GM19463 (cell line): ENCODE data around the gene SLC35D1.

Experiments
- ATAC-seq: cut with Tn5 transposase; IDR thresholded peaks from one replicate; pipeline ENCODE4 v1.9.1; 2021; ENCODE audit warnings: mild to moderate bottlenecking, moderate library complexity; ENCODE audit not compliant: unreplicated experiment

Gene SLC35D1

GRCh38 chr1:67044631-67045270, 9.2 kb downstream of the SLC35D1 start:
- ATAC-seq, result no peak

DNA sequence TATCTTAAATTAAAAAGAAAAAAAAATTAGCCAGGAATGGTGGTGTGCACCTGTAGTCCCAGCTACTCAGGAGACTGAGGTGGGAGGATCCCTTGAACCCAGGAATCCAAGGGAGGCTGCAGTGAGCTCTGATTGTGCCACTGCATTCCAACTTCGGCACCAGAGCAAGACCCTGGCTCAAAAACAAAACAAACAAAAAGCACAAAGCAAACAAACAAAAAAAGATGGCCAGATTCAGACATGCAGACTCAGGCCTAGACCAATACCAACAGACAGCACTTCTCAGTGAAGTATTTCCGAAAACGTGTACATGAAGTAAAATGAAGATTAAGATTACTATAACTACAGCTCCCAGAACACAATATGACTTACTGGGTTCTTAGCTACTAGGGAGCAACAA, 10.6 kb downstream of the SLC35D1 start:
- ATAC-seq, result no peak

- ATAC-seq, result no peak
Measured at GRCh38 chr1:67041841-67042503, 12.0 kb downstream of the SLC35D1 start.

DNA sequence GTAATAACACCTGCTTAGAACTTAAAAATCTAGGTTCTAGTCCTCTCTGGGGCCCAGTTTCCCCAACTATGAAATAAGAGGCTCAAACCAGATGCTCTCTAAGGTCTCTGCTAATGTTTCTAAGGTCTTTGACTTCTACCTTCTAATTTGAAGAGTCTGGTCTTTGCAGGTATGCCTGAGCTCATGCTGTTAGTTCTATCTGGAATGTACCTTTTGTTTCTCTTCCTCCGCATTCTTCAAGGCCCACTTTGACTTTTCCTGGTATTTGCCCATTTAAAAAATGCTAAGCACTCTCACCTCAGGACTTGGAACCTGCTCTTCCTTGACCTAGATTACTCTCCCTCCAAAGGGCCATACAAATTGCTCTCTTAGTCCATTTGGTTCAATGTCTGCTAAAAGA, 13.5 kb downstream of the SLC35D1 start:
- ATAC-seq, result no peak

DNA sequence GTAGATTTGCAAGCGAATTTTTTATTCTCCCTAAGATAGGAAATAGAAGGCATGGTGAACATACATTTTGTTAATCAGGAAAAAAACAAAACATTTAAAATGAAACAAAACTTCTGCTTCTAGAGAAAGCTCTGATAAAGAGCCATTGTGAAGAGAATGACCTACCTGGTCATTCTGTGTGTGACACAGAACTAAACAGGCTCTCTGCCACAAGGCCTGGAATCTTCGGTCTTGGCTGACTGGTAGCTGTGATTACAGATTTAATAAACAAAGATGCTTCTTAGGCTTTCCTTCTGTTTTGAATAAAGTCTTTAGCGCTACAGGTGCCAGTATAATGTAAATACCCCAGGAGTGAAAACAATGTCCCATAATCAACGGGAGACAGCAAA, 22.1 kb downstream of the SLC35D1 start:
- no peak for ATAC-seq

DNA sequence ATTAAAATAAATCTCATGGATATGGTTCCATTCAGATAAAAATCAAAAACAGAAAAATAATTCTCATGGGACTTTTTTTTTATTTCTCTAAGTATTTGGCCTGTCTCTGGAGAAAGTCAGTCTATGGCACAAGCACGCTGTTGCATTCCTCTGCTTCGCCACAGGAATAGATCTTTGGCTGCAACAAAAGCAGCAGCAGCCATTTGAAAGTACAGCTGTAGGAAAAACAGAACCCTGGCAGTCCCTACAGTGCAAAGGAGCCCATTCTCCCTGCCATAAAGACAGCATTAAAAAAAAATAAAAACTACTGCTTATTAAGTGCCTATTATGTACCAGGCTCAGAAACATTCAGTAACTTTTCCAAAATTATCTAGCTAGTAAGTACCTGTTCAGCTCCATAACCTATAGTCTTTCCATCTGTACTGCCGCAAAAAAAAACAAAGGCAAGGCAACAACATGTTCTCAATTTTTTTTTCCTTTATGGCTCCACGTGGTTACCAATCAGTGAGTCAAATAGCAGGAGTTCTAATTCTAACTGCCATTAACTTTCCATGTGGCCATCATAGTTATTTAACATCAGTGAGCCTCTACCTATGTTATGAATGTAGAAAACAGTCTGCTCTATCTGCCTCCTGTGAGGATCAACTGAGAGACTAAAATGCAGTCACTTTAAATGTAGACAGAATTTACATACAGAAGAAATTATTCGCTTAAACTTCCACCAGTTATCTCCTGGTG, 22.7 kb downstream of the SLC35D1 start:
- ATAC-seq, result no peak

GRCh38 chr1:67029472-67029871, 24.5 kb downstream of the SLC35D1 start:
- no peak for ATAC-seq

DNA sequence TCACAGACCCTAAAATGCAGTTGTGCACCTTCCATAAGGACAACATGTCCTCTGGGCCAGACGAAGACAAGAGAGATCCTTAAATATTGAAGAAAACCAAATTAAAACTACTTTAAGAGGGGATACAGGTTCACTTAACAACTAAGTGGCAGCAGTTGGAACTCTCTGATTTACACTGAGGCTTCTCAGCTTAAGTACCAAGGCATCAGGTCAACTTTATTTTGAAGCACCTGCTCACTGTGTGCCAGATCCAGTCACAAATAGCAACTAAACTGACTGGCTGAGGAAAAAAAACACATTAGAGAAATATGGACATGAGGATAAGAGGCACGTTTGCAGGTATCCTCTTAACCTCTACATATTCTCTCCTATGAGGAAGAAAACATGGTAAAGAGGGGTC, 33.2 kb downstream of the SLC35D1 start:
- ATAC-seq, result no peak

- no peak for ATAC-seq
Measured at GRCh38 chr1:67020304-67020703, 33.6 kb downstream of the SLC35D1 start.

- no peak for ATAC-seq
Measured at GRCh38 chr1:67019600-67020136, 34.3 kb downstream of the SLC35D1 start.

- ATAC-seq, result no peak
Measured at GRCh38 chr1:67019121-67019520, 34.8 kb downstream of the SLC35D1 start.

DNA sequence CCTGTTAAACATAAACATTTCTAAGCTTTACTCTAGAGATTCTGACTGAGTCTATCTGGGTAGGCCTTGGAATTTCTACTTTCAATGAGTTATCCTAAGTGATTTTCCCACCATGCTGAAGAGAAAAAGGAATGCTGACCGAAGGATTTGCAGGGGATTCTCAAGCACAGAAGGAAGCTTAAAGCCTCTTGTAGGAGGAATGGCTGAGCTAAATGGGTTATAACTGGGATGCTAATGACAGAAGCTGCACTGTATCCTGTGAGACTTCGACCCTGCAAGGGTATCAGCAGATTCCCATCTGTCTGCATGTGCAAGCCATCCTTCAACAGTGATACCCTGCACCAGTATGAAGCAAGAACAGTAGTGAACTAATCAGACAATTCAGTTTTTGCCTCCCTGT, 35.4 kb downstream of the SLC35D1 start:
- ATAC-seq, result no peak

DNA sequence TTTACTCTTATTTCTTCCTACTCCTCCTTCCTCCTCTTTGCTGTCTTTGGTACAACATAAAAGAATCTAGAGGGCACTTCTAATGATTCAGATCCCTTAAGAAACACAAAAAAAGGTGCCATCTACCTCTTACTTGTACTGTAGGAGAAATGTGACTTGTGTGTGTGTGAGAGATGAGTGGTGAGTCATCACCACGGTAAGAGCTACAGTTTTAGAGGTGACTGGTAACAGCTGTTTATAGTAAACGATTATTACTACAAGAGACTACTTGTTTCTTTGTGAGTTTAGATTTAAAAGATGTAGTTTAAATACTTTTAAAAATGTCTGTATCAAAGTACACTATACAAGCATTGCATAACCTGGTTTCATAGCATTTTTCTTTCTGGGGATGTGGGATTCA, 40.4 kb downstream of the SLC35D1 start:
- peak; percentile 65 for ATAC-seq

- ATAC-seq, result no peak
Measured at GRCh38 chr1:67009792-67010191, 44.2 kb downstream of the SLC35D1 start.

DNA sequence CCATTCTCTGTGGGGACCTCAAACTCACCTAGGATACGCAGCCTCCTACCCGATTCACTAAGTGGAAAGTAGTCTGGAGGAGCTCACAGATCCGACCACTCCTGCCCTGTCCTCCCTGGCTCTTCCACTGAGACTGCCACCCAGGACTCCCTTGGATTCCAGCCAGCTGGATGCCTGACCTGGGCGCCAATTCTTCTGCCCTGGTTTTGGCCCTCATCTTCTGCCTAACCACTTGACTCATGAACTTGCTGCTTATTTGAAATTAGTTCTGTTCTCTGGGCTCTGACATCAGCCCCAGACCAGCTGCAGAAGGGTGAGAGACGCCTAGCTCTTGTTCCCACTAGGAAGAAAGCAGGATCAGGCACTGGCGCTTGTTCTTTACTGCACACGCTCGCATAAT, 48.9 kb downstream of the SLC35D1 start:
- no peak for ATAC-seq

- ATAC-seq, result no peak
Measured at GRCh38 chr1:67004176-67004575, 49.8 kb downstream of the SLC35D1 start.

GRCh38 chr1:67001682-67002425, 52.1 kb downstream of the SLC35D1 start:
- ATAC-seq, result no peak

DNA sequence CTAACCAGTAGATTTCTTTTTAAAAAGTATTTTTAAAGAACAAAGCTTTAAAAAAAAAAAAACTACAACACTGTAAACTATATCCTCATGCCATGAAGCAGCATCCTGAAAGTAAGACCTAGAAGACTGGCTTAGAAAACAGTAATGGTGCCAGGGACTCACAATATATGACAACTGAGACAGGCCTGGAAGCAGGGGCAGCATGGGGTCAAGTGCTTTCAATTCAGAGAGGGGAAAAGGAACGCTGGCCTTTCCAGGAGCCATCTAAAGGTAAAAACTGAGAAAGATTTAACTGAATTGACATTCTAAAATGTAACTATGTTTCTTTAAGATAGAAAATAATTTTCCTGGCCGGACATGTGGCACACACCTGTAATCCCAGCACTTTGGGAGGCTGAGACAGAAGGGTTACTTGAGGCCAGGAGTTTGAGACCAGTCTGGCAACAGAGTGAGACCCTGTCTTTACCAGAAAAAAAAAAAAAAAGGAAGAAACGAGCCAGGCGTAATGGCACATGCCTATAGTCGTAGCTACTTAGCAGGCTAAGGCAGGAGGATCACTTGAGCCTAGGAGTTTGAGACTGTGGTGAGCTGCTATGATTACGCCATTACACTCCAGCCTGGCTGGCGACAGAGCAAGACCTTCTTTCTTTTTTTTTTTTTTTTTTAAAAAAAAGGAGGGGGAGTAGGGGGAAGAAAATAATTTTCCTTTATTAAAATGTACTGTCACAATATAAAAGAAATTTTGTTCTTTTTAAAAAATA, 54.1 kb downstream of the SLC35D1 start:
- no peak for ATAC-seq

GRCh38 chr1:66998972-66999371, 55.0 kb downstream of the SLC35D1 start:
- no peak for ATAC-seq

DNA sequence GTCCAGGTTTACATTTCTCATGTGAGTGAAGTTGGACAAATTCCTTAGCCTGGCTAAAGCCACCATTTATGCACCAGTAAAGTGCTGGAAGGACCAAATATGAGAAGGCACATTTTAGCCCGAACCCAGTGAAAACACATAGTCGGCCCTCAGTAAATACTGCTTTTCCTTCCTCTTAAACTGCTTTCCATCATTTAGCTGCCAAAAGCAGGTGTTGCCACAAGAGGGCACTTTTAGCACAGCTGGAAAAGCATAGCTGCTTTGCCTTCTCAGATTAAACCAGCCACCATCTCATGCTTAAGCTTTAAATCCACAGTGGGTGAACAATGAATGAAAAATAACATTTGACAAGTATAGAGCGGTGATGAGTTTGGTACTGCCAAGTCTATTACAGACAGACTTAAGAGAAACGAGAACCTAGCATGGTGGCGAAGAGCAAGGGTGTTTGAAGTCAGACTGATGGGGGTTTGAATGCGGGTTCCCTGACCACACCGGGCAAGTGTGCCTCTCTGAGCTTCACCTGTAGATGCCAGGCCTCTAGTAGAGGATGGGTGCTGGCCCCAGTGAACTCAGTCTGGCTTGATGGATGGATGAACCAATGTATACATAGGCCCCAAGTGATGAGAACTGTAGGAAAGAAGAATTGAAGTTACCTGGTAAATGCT, 57.8 kb downstream of the SLC35D1 start:
- ATAC-seq, result peak; percentile 74
